Breast epithelium (tissue), 4 donors: ENCODE measurements around the gene CHSY1. TPM values are rescaled to one million over a fixed set of nuclear protein-coding genes. Genes with fewer than 3 reads are reported as not detected.
A peak's percentile ranks its signal among the peaks of the same experiment; 100 is the strongest.

Experiments used
- DNase-seq, 2 donors: peaks; one replicate each; pipeline ENCODE4 v3.0.0-alpha.2; 2019; ENCODE audit warnings: low spot score in 2 of 2
- H3K27ac ChIP-seq, 2 donors: fragments of 200-600 bp; sonication (generic) in 1 of 2; one replicate each; pipeline ENCODE4 v1.5.1; 2016 to 2019; ENCODE audit warnings: mild to moderate bottlenecking in 1 of 2
- H3K27me3 ChIP-seq, 2 donors: fragments of 200-600 bp; sonication (generic) in 1 of 2; one replicate each; pipeline versions ENCODE4 v1.5.1 to v1.6.0; 2017 to 2019; ENCODE audit warnings: control low read depth in 1 of 2, mild to moderate bottlenecking in 1 of 2
- H3K36me3 ChIP-seq: fragments of 200-600 bp; one replicate; pipeline ENCODE4 v1.5.1; 2019
- H3K4me1 ChIP-seq, 2 donors: fragments of 200-600 bp; sonication (generic); one replicate each; pipeline ENCODE4 v1.5.1; 2016 to 2019; ENCODE audit warnings: control low read depth in 1 of 2
- H3K4me3 ChIP-seq, 3 donors: fragments of 200-600 bp; sonication (generic); 1 replicate in 2 of 3; 2 replicates in 1 of 3; pipeline ENCODE4 v1.5.1; 2016 to 2019; ENCODE audit warnings: mild to moderate bottlenecking in 3 of 3, moderate library complexity in 2 of 3
- H3K9me3 ChIP-seq, 2 donors: fragments of 200-600 bp; sonication (generic) in 1 of 2; one replicate each; pipeline ENCODE4 v1.5.1; 2016 to 2019; ENCODE audit warnings: control low read depth in 1 of 2
- POLR2A ChIP-seq: fragments of 450-650 bp; IDR thresholded peaks from one replicate; pipeline ENCODE4 v1.6.1; 2016; ENCODE audit warnings: antibody characterized with exemption, mild to moderate bottlenecking, moderate library complexity
- POLR2AphosphoS5 ChIP-seq, 3 donors: sonication (generic); formaldehyde crosslinking; IDR thresholded peaks; one replicate each; pipeline ENCODE4 v1.6.1; 2017; ENCODE audit warnings: antibody characterized with exemption in 3 of 3
- intact Hi-C: fragments of 100-400 bp; cut with DNase I; formaldehyde crosslinking; loops from one replicate; pipeline ENCODE4 v1.15.1; 2023; ENCODE audit warnings: low total_unique reads
- total RNA-seq, 3 donors: library from RNA; depleted of rRNA; stranded (reverse); fragments of >200 nt; gene quantifications; one replicate each; pipeline ENCODE4 v1.1.0, GENCODE V29; 2016
- TF ChIP-seq, protein P1 (sequence below), 3 donors: fragments of 450-650 bp; IDR thresholded peaks; one replicate each; pipeline ENCODE4 v1.5.1; 2016 to 2017; ENCODE audit warnings: antibody characterized with exemption in 3 of 3, mild to moderate bottlenecking in 3 of 3, moderate library complexity in 3 of 3

Gene CHSY1
- total RNA-seq, 3 donors from 2014 or later, result 22.6 to 36.7 (median 33.4) TPM

DNA sequence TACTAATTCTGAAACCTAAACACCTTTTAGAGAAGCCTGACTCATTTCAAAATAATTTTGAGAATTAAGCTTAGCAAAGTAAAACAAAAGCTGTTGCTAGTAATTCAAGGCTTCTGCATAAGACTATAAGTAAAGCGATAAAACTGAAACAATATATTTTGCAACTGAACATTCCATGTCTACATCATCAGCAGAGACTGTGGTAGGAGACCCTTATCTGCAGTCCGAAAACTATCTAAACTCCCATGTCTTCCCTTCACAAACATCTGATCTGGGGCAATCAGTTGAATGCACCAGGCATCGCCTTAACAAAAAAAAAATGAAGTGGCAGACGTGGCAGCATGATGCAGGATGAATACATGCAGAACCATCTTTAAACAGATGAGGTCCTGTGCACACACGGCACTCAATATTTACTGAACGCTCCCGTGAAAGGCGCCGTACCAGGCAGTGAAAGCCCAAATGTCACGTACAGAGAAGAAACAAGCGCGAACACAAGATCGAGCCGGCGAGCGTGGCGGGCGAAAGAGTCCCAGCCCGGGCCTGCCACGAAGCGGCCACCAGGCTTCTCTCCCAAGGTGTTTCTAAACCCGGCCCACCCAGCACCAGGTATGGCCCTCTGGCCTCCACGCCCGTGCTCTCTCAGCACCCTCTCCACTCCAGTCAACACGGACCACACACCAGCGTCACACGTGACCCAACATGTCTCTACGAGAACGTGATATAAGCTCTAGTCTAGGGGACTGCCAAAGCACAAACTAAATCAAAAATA, 63.0 kb downstream of the CHSY1 start:
- Histone ChIP-seq H3K4me1 (peaks cover 8 to 25% of the 10 kb centered on the region in 2 donors), H3K9me3 (no peaks in the 10 kb centered on the region), H3K4me3 (peak overlapping the region in 2 of 3 donors; percentile 13 to 48), H3K36me3 (no peaks in the 10 kb centered on the region), H3K27ac (peak overlapping the region; percentile 36 to 81), H3K27me3 (no peaks in the 10 kb centered on the region)
- intact Hi-C loops, result loop anchor here (5.0 kb wide), 1 partner anchor 293 kb away; no protein-coding TSS in a partner anchor
- no peak for TF ChIP-seq POLR2AphosphoS5 (IDR thresholded peaks at IDR 0.05)
- TF ChIP-seq, protein P1, sequence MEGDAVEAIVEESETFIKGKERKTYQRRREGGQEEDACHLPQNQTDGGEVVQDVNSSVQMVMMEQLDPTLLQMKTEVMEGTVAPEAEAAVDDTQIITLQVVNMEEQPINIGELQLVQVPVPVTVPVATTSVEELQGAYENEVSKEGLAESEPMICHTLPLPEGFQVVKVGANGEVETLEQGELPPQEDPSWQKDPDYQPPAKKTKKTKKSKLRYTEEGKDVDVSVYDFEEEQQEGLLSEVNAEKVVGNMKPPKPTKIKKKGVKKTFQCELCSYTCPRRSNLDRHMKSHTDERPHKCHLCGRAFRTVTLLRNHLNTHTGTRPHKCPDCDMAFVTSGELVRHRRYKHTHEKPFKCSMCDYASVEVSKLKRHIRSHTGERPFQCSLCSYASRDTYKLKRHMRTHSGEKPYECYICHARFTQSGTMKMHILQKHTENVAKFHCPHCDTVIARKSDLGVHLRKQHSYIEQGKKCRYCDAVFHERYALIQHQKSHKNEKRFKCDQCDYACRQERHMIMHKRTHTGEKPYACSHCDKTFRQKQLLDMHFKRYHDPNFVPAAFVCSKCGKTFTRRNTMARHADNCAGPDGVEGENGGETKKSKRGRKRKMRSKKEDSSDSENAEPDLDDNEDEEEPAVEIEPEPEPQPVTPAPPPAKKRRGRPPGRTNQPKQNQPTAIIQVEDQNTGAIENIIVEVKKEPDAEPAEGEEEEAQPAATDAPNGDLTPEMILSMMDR (IDR thresholded peaks at IDR 0.05), result no peak
- TF ChIP-seq POLR2A, result no peak
- no peak for DNase-seq

- Histone ChIP-seq H3K27me3 (no peaks in the 10 kb centered on the region), H3K27ac (peak overlapping the region; percentile 26 to 78), H3K4me1 (peaks cover 6 to 17% of the 10 kb centered on the region in 2 donors), H3K36me3 (no peaks in the 10 kb centered on the region), H3K4me3 (peak overlapping the region; percentile 11 to 54 (median 16)), H3K9me3 (no peaks in the 10 kb centered on the region)
- DNase-seq, result no peak
- intact Hi-C loops, result loop anchor here (5.0 kb wide), 1 partner anchor 294 kb away; no protein-coding TSS in a partner anchor
- TF ChIP-seq POLR2AphosphoS5 (IDR thresholded peaks at IDR 0.05) (peak in 1 of 3 donors; percentile 24), POLR2A (no peak)
- TF ChIP-seq, protein P1 (IDR thresholded peaks at IDR 0.05), result no peak
These were observed 63.8 kb downstream of the CHSY1 start for GRCh38 chr15:101187820-101188636.

- intact Hi-C loops, result loop anchor here (5.0 kb wide), 1 partner anchor 297 kb away; no protein-coding TSS in a partner anchor
- Histone ChIP-seq H3K4me1 (peaks cover 0 to 10% of the 10 kb centered on the region in 2 donors), H3K27ac (no peak overlapping the region), H3K27me3 (no peaks in the 10 kb centered on the region), H3K4me3 (no peak overlapping the region), H3K9me3 (no peaks in the 10 kb centered on the region), H3K36me3 (no peaks in the 10 kb centered on the region)
- no peak for TF ChIP-seq POLR2AphosphoS5 (IDR thresholded peaks at IDR 0.05)
- TF ChIP-seq, protein P1 (IDR thresholded peaks at IDR 0.05), result no peak
- no peak for TF ChIP-seq POLR2A
- no peak for DNase-seq
These were observed 66.1 kb downstream of the CHSY1 start for GRCh38 chr15:101185770-101186169.

DNA sequence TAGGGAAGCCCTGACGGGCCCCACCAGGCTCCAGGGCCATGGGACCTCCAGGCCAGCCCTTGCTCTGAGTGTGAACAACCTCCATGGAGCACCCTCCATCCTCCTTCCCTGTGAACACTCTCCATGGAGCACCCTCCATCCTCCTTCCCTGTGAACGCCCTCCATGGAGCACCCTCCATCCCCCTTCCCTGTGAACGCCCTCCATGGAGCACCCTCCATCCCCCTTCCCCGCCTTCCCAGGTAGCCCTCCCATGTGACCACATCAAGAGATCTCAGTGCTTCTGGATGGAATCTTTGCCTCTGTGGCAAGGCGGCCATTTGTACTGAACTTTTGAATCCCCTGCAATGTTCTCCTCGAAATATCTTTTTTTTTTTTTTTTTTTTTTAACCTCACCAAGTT, 66.5 kb downstream of the CHSY1 start:
- no peak overlapping the region for H3K4me3 ChIP-seq
- intact Hi-C loops, result loop anchor here (5.0 kb wide), 1 partner anchor 297 kb away; no protein-coding TSS in a partner anchor
- TF ChIP-seq, protein P1 (IDR thresholded peaks at IDR 0.05), result no peak
- TF ChIP-seq POLR2AphosphoS5 (IDR thresholded peaks at IDR 0.05), result no peak
- no peak for TF ChIP-seq POLR2A
- peaks cover 0 to 10% of the 10 kb centered on the region in 2 donors for H3K4me1 ChIP-seq
- H3K36me3 ChIP-seq, result no peaks in the 10 kb centered on the region
- H3K9me3 ChIP-seq, result no peaks in the 10 kb centered on the region
- no peak overlapping the region for H3K27ac ChIP-seq
- H3K27me3 ChIP-seq, result no peaks in the 10 kb centered on the region
- DNase-seq, result no peak
